ENCODE results near the gene ZNF740.

DNA sequence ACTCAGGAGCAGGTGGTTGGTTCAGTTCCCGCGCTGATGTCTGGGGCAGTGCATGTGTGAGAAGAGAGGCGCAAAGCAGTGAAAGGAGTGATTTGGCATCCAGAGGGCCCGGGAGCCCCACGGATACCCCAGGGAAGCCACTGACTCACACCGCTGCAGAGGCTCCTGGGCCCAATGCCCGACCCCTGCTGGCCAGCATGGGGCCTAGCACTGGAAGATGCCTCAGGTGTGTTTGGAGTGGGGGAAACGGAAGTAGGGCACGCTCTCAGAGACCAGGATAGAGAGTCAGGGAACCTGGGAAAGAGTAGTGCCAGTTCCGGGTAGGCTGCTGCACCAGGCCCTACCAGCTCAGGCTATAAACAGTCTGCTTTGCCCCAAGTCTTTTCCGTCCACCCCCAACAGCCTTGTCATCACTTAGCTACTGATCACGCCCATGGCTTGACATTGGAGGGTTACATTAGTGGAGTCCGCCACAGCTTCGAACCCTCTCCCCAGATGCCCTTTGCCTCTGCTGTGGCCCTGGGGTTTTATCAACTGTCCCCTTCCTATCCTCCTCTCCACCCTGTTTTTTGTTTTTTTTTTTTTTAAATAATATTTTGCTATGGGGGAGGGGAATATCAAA is 9.7 kb downstream of the ZNF740 start:
- TF ChIP-seq, protein P1, sequence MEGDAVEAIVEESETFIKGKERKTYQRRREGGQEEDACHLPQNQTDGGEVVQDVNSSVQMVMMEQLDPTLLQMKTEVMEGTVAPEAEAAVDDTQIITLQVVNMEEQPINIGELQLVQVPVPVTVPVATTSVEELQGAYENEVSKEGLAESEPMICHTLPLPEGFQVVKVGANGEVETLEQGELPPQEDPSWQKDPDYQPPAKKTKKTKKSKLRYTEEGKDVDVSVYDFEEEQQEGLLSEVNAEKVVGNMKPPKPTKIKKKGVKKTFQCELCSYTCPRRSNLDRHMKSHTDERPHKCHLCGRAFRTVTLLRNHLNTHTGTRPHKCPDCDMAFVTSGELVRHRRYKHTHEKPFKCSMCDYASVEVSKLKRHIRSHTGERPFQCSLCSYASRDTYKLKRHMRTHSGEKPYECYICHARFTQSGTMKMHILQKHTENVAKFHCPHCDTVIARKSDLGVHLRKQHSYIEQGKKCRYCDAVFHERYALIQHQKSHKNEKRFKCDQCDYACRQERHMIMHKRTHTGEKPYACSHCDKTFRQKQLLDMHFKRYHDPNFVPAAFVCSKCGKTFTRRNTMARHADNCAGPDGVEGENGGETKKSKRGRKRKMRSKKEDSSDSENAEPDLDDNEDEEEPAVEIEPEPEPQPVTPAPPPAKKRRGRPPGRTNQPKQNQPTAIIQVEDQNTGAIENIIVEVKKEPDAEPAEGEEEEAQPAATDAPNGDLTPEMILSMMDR (IDR thresholded peaks at IDR 0.05), result peak; percentile 69
- no peak for TF ChIP-seq EZH2 (IDR thresholded peaks at IDR 0.05; ENCODE audit: borderline replicate concordance, insufficient read depth, low read depth, low read length, poor library complexity, severe bottlenecking)

Data from B cell (primary cell).